GM18499 (cell line): Measurements from ENCODE around the gene MAP2K5.

Source experiments
- ATAC-seq: cut with Tn5 transposase; IDR thresholded peaks from one replicate; pipeline ENCODE4 v1.9.1; 2021; ENCODE audit warnings: moderate number of reproducible peaks; ENCODE audit not compliant: insufficient read depth, unreplicated experiment

The MAP2K5 gene

DNA sequence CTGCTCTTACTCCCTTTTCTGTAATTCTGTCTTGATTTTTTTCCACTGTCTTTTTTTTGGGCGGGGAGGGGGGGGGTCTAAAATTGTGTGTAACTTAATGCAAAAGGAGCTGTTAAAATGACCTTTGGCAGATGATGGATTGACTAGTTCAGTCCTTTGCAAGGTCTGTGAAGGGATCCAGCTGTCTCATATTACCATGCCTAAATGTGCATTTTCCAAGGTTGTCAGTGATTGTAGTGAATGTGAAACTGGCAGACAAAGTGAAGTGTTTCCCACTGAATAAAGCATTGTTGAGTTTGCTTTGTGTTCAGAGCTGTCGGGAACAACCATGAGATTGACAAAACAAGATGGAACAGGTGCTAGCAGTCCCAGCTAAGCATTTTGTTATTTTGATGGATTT, 172.7 kb downstream of the MAP2K5 start:
- ATAC-seq: no peak

DNA sequence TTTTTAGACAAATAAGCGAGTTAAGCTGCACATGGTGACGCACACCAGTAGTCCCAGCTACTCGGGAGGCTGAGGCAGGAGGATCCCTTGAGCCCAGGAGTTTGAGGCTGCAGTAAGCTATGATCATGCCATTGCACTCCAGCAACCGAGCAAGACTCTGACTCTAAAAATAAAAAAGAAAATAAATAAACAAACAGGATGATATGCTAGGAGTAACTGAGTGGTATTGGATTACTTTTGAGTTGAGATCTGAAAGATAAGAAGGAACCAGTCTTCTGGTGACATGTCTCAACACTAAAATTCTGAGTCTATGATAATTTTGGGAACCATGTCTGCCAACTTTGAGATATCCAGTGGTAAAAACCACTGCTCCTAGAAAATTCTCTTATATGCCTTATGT, 173.7 kb downstream of the MAP2K5 start:
- no peak for ATAC-seq

DNA sequence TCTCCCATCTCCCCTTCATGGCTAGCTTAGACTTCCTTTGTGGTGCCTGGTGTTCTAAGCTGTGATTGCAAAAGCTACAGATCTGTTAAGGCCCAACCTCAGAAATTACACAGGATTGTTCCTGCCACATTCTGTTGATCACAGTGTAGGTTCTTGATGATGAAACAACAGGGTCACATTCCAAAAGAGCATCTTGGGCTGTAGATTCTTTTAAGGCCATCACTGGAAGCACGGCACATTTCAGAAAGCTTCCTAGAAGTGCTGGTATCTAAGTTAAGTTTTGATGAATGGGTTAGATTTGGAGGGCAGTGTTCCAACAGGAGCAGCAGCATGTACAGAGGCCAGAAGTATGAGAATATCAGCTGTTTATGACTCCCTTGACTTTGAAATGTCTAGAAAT, 175.3 kb downstream of the MAP2K5 start:
- no peak for ATAC-seq

DNA sequence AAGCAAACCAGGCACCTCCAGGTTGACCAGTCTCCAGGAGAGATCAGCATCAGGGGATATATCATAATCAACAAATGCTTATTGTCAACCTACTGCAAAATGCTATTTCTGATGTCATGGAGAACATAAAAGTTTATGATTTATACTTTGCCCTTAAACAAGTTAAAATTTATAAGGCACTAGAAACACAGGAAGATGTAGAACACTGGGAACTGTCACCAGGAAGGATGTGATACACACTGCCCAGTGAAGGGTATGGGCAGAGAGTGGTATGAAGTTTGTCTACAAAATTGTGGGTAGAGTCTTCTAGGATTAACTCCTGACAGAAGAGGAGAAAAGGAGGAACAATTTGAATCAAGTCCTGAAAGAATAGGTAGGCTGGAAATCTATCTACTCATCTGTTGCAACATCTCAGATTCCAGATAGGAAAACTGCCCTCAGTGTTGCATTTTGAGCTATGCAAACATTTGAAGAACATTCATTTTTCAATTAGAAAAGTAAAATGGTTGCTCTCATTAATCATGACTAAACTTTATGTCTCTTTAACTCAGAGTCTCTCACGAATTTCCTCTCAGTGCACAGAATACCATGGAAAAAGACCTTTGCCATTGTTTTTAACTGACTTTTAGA, 176.9 kb downstream of the MAP2K5 start:
- ATAC-seq: no peak

DNA sequence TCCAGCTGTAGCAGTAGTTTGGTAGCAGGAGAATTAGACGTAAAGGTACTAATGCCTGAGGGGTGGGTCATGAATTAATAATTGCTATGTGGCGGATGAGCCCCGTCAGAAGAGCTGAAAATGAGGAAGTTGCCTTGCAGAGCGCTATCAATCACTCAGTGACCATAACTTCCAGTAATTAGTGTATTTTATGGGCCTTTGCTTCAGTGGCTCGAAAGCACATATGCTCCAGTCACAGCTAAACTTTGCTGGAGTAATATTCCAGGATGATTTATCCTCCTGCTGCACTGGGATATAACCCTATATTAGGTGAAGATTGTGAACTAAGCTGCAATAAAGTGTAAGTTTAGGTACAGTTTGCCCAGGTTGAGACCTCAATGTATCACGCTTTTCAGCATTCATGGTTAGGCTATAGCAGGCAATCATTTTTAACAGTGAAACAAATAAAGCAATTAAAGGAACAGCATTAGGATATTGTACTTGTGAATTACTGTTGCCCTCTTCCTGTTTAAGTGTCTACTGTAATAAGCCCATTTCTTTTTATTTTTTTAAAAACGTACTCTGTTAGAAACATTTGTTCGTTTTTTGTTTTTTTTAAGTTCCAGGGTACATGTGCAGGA, 178.2 kb downstream of the MAP2K5 start:
- no peak for ATAC-seq

DNA sequence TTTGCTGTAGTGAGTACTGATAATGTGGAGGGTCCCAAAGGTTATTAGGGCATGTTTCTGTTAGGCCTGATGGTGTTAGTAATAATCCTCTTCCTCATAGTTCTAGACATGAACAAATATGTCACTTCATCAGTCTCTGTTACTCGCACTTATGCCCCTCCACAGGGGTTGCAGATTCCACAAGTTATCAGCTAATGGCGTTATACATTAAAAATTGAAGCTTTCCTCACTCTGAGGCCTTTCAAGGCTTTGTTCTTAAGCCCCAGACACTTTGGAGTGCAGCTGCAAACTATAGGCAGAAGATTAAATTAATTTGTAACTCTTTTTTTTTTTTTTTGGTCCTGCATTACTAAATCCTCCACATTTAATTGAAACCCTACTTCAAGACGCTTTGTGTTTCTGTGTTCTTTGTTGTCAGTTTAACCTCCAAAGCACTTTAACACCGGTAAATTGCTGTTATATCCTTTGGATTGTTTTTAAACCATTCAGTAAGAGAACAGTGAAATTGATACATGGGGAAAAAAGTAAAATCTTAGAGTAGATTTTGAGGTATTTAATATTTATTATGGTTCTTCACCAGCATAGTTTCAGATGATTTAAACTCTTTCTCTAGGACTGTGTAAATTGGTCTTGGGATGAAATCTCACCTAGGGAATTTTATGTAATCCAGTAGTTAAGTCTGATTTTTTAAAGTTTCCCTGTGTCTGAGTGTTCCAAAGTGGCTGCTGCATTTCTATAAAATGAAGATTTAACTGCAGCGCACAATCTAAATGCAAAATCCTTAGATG, 179.7 kb downstream of the MAP2K5 start:
- no peak for ATAC-seq

DNA sequence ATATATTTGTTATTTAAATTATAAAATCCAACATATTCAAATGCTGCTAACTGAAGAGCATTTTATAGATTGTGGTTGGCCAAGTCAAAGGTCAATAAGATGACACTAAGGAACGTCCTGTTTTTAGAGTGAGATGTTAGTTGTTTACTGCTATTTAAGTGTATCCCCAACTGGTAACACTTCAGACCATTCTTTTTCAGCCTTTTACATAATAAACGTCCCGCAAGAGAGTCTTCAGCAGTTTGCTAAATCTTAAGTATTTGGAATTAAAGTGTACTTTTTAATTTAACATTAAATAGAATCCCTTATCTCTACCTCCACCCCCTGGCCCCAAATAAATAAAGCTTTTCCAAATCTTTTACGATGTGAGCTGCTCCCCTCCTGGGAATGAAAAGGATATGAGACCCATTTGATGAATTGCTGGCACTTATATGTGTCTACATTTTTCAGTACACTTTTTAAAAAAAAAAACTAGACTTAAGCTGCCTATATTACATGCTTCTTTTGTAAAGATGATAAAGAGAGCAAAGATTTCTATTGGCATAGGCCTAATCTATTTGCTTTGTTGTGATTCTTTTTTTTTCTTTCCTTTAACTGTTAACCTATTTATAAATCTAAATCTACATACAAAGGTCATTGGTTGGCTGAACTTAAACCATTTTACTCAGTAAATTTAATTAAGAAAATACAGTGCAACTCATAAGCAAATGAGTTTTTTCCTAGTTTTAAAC, 181.0 kb downstream of the MAP2K5 start:
- ATAC-seq: no peak

DNA sequence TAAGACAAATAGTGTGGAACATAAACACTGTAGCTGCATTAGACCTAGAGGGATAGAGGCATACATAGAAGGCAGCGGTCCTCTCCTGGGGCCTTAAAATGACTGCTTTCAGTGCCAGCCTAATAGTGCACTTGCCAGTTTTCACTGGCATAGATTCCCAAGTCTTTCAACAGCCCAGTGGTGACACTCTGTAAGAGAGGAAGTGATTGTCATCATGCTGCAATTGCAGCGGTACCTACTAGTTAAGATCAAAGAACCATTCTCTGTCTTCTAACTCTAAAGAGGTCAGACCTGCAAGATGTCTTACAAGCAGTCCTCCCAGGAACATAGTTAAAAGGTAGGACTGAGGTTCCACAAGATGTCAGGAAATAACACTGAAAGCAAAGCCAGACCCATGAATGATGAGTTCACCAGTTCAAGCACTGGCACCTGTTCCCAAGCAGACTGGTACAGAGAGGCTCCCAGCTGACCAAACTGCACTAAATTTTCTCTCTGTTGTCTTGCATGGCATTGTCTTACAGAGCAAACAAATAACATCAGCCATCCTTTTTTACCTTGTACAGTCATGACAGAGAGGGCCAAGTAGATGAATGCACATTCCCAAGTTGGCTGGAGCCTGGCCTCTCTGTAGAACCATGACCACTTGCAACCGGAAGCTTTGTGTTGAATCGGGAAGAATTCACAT, 182.3 kb downstream of the MAP2K5 start:
- ATAC-seq: no peak

DNA sequence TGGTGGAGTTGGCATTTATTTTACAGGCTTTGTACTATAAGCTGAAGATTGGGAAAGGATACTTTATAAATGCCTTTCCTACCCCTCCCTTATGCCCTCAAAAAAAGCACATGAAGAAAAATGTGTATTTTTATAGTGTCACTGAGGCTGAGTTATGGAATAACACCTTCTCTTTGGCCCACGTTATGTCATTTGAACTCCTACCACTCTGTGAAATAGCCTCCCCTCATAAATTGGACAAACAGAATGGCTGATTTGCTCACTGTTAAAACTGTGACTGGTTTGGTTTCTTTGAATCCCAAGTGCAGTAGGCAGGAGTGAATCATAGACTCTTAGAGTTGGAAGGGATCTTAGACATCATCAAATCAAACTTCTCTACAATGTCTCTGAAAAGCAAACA, 187.6 kb downstream of the MAP2K5 start:
- ATAC-seq: no peak

DNA sequence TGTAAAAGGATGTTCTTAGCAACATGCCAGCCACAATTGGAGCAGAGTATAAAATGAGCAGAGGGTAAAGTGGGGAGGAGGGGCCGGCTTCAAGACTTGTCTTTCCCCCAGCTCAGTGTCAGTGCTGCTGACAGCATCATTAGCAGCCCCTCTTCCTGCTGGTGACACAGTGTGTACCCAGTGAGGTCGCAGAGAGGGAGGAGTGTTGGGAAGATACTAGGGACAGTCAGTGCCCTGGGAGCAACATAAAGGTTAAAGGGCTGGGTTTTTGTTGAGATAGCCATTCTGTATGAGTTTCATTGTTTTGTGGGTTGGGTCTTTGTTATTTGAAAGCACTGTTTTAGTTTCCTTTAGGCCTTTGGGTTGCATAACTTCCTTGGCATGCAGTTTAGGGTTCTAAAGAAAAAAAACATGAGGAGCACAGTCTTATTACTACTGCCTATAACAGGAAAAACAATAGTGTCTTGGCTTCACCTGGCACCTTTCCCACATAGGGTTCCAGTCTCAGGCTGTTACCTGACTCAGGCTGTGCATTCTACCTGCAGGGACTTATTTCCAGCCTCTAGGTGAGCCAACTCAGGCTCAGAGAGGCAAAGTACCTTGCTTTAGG, 188.7 kb downstream of the MAP2K5 start:
- no peak for ATAC-seq

DNA sequence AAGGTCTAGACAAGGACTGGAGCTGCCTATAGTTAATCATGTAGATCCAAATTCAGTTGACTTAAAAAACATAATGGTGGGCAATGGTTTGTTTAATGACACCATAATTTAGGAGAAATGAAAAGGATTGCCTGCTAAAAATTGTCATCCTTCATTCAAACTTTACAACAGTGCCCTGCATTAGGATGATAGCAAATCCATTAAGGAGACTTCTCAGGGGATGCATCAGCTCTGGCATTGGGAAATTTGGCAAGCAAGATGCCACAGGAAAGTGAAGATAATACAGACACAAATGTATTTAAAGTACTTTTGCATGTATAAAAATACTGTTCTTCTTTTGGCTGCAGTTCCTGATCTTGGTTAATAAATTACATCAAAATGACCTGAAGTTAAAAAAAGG, 189.7 kb downstream of the MAP2K5 start:
- ATAC-seq: no peak

DNA sequence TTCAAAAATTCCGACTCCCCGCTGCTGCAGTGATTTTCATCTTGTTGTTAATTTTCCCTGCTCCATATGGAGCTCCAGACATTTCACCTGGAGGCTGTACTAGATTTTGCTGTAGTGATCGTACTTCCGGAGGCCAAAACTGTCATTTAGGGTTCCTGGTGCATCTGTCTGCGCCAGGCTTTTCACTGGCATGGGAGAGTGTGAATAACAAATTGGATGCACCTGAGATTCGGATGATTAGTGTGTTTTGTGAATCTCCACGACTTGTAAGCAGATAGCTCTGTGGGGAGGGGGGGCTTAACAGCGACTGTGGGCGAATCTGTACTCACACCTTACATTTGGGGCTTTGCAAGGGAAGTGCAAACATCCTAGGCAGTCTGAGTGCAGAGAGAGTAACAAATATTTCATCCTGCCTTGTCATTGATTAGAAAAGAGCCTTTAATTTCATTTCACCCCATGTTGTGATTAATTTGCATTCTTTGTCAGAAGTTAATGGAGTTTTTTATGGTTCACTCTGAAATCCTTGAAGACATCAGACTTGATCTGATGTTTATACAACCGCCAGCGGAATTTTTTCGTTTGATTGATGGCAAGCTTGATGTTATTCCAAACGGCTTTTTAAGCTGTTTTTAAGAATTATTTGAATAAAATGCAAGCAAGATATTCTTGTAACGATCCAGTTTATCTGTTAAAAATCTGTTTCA, 190.3 kb downstream of the MAP2K5 start:
- ATAC-seq: no peak

- ATAC-seq: no peak
Measured at GRCh38 chr15:67735896-67736295, 193.4 kb downstream of the MAP2K5 start.

- ATAC-seq: no peak
Measured at GRCh38 chr15:67736810-67737209, 194.3 kb downstream of the MAP2K5 start.

GRCh38 chr15:67738056-67738455, 195.6 kb downstream of the MAP2K5 start:
- ATAC-seq: no peak

GRCh38 chr15:67740405-67740804, 197.9 kb downstream of the MAP2K5 start:
- ATAC-seq: no peak

DNA sequence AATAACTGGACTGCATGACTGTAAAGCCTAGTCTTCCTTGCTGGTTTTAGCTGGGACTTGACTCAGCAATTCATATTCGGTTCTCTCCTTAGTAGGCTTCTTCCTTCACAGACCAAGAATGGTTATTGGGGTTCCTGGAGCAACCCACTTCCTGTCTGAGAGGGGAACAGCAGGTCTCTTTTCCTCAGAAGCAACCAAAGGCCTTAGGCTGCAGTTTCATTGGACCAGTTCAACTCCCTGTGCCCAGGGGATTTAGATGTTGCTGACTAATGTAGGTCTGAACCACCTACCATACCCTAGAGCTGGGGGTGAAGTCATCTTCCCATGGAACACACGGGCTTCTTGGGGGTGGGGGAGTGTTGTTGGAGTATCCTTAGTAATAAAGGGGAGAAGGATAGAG, 198.8 kb downstream of the MAP2K5 start:
- ATAC-seq: no peak

- no peak for ATAC-seq
Measured at GRCh38 chr15:67743558-67743957, 201.1 kb downstream of the MAP2K5 start.

- no peak for ATAC-seq
Measured at GRCh38 chr15:67744331-67745072, 202.0 kb downstream of the MAP2K5 start.
